ENCODE measurements around the gene ADGRD1. TPM values are rescaled to one million over a fixed set of nuclear protein-coding genes. Genes with fewer than 3 reads are reported as not detected.

The ADGRD1 gene
- total RNA-seq, 1 donor from 2014 or later, result 108 TPM

GRCh38 chr12:130981074-130981742 lies 27.5 kb downstream of the ADGRD1 start:
- H3K27ac ChIP-seq, result no peak overlapping the region
- peaks cover 12% of the 10 kb centered on the region for H3K4me1 ChIP-seq
- intact Hi-C loops (cut with DNase I), result no loop called here
- no peak for ATAC-seq
- H3K27me3 ChIP-seq (ENCODE audit: low read depth), result no peaks in the 10 kb centered on the region
- peaks cover 14% of the 10 kb centered on the region for H3K36me3 ChIP-seq
- TF ChIP-seq CTCF (IDR thresholded peaks at IDR 0.05), result no peak
- no peak for DNase-seq
- H3K4me3 ChIP-seq, result no peak overlapping the region
- no peaks in the 10 kb centered on the region for H3K9me3 ChIP-seq

- peak in 1 of 2 donors; percentile 8 for ATAC-seq
- intact Hi-C loops (cut with DNase I), result no loop called here
Observed at GRCh38 chr12:130981911-130982310, 28.2 kb downstream of the ADGRD1 start.

GRCh38 chr12:130982565-130983225 lies 29.0 kb downstream of the ADGRD1 start:
- TF ChIP-seq CTCF (IDR thresholded peaks at IDR 0.05), result no peak
- Histone ChIP-seq H3K9me3 (no peaks in the 10 kb centered on the region), H3K27ac (peak overlapping the region; percentile 6), H3K27me3 (ENCODE audit: low read depth) (no peaks in the 10 kb centered on the region), H3K4me3 (no peak overlapping the region), H3K4me1 (peaks cover 12% of the 10 kb centered on the region), H3K36me3 (peaks cover 18% of the 10 kb centered on the region)
- DNase-seq (no peak), ATAC-seq (peak in 1 of 2 donors; percentile 16)
- intact Hi-C loops (cut with DNase I), result no loop called here

More at GRCh38 chr12:130981911-130982310, 28.2 kb downstream of the ADGRD1 start:
- H3K27me3 ChIP-seq (ENCODE audit: low read depth), result no peaks in the 10 kb centered on the region
- H3K4me1 ChIP-seq, result peaks cover 12% of the 10 kb centered on the region
- no peaks in the 10 kb centered on the region for H3K9me3 ChIP-seq
- H3K4me3 ChIP-seq, result no peak overlapping the region
- DNase-seq, result no peak
- TF ChIP-seq CTCF (IDR thresholded peaks at IDR 0.05), result no peak
- H3K27ac ChIP-seq, result no peak overlapping the region
- peaks cover 10% of the 10 kb centered on the region for H3K36me3 ChIP-seq

GRCh38 chr12:130983328-130984017 lies 29.8 kb downstream of the ADGRD1 start:
- no peaks in the 10 kb centered on the region for H3K27me3 ChIP-seq (ENCODE audit: low read depth)
- no peak for TF ChIP-seq CTCF (IDR thresholded peaks at IDR 0.05)
- peaks cover 21% of the 10 kb centered on the region for H3K36me3 ChIP-seq
- H3K9me3 ChIP-seq, result no peaks in the 10 kb centered on the region
- intact Hi-C loops (cut with DNase I), result no loop called here
- ATAC-seq, result no peak
- peak overlapping the region; percentile 6 for H3K27ac ChIP-seq
- DNase-seq, result no peak
- no peak overlapping the region for H3K4me3 ChIP-seq
- H3K4me1 ChIP-seq, result peaks cover 12% of the 10 kb centered on the region

- TF ChIP-seq CTCF (IDR thresholded peaks at IDR 0.05), result no peak
- no peak for DNase-seq
- H3K27ac ChIP-seq, result no peak overlapping the region
- H3K4me3 ChIP-seq, result no peak overlapping the region
- peaks cover 21% of the 10 kb centered on the region for H3K36me3 ChIP-seq
- H3K4me1 ChIP-seq, result peaks cover 12% of the 10 kb centered on the region
- no peak for ATAC-seq
- no peaks in the 10 kb centered on the region for H3K27me3 ChIP-seq (ENCODE audit: low read depth)
- no peaks in the 10 kb centered on the region for H3K9me3 ChIP-seq
- intact Hi-C loops (cut with DNase I), result no loop called here
Observed at GRCh38 chr12:130984183-130985058, 30.7 kb downstream of the ADGRD1 start.

Data from lower lobe of right lung (tissue), 2 donors.